ENCODE measurements around the gene PKN2. TPM values are rescaled to one million over a fixed set of nuclear protein-coding genes. Genes with fewer than 3 reads are reported as not detected.

The PKN2 gene
- total and polyA plus RNA-seq, 8 donors: 6.5 to 28.8 (median 16.0) TPM

GRCh38 chr1:88768187-88768586 lies 84.1 kb downstream of the PKN2 start:
- no peak for TF ChIP-seq CTCF (IDR thresholded peaks at IDR 0.05)
- intact Hi-C loops (cut with DNase I): no loop called here
- Histone ChIP-seq H3K9me3 (no peaks in the 10 kb centered on the region), H3K27ac (no peak overlapping the region), H3K27me3 (no peaks in the 10 kb centered on the region), H3K4me3 (no peak overlapping the region), H3K36me3 (no peaks in the 10 kb centered on the region), H3K4me1 (no peaks in the 10 kb centered on the region)
- FAIRE-seq (no peak), ATAC-seq (no peak), DNase-seq (no peak)

GRCh38 chr1:88768816-88769215 lies 84.7 kb downstream of the PKN2 start:
- no peak for FAIRE-seq
- no peaks in the 10 kb centered on the region for H3K36me3 ChIP-seq
- H3K4me1 ChIP-seq: no peaks in the 10 kb centered on the region
- DNase-seq: no peak
- TF ChIP-seq CTCF (IDR thresholded peaks at IDR 0.05): no peak
- peak in 2 of 4 donors; percentile 30 to 37 for ATAC-seq
- H3K9me3 ChIP-seq: no peaks in the 10 kb centered on the region
- WGBS, 2 donors: 93 to 97% methylated on average over 5 of the region's 5 CpGs
- H3K27me3 ChIP-seq: no peaks in the 10 kb centered on the region
- H3K4me3 ChIP-seq: no peak overlapping the region
- H3K27ac ChIP-seq: no peak overlapping the region
- intact Hi-C loops (cut with DNase I): no loop called here

- H3K9me3 ChIP-seq: no peaks in the 10 kb centered on the region
- ATAC-seq: peak in 3 of 4 donors; percentile 24 to 53 (median 51)
- no peak for FAIRE-seq
- no peak for DNase-seq
- H3K4me1 ChIP-seq: no peaks in the 10 kb centered on the region
- peak overlapping the region in 1 of 4 donors; percentile 24 for H3K27ac ChIP-seq
- H3K36me3 ChIP-seq: peaks cover 0 to 8% (median 0%) of the 10 kb centered on the region in 3 donors
- 96 to 97% methylated on average over 3 of the region's 3 CpGs for WGBS, 2 donors
- H3K4me3 ChIP-seq: no peak overlapping the region
- no peaks in the 10 kb centered on the region for H3K27me3 ChIP-seq
- intact Hi-C loops (cut with DNase I): no loop called here
- TF ChIP-seq CTCF (IDR thresholded peaks at IDR 0.05): no peak
Observed at GRCh38 chr1:88773540-88774150, 89.6 kb downstream of the PKN2 start.

- Histone ChIP-seq H3K27ac (peak overlapping the region in 1 of 4 donors; percentile 25), H3K9me3 (no peaks in the 10 kb centered on the region), H3K36me3 (peaks cover 0 to 8% (median 0%) of the 10 kb centered on the region in 3 donors), H3K4me3 (no peak overlapping the region), H3K4me1 (no peaks in the 10 kb centered on the region), H3K27me3 (no peaks in the 10 kb centered on the region)
- FAIRE-seq (no peak), ATAC-seq (peak in 3 of 4 donors; percentile 71 to 88 (median 85)), DNase-seq (peak in 1 of 6 donors; percentile 44)
- intact Hi-C loops (cut with DNase I): no loop called here
- TF ChIP-seq CTCF (IDR thresholded peaks at IDR 0.05): no peak
- 87 to 90% methylated on average over 1 of the region's 1 CpG for whole genome bisulfite sequencing, 2 donors
Observed at GRCh38 chr1:88774151-88774556, 90.1 kb downstream of the PKN2 start.

- TF ChIP-seq CTCF (IDR thresholded peaks at IDR 0.05): no peak
- no peak for FAIRE-seq
- ATAC-seq: no peak
- Histone ChIP-seq H3K27me3 (no peaks in the 10 kb centered on the region), H3K4me3 (no peak overlapping the region), H3K27ac (no peak overlapping the region), H3K4me1 (no peaks in the 10 kb centered on the region), H3K36me3 (peaks cover 0 to 8% (median 0%) of the 10 kb centered on the region in 3 donors), H3K9me3 (no peaks in the 10 kb centered on the region)
- DNase-seq: no peak
- intact Hi-C loops (cut with DNase I): no loop called here
- WGBS, 2 donors: 92 to 93% methylated on average over 3 of the region's 3 CpGs
Observed at GRCh38 chr1:88777604-88778149, 93.6 kb downstream of the PKN2 start.

All from pancreas (tissue), 10 donors.